ENCODE results near the gene DMD. TPM values are rescaled to one million over a fixed set of nuclear protein-coding genes. Genes with fewer than 3 reads are reported as not detected.

The DMD gene
- total RNA-seq, 1 donor, result 32.4 TPM

DNA sequence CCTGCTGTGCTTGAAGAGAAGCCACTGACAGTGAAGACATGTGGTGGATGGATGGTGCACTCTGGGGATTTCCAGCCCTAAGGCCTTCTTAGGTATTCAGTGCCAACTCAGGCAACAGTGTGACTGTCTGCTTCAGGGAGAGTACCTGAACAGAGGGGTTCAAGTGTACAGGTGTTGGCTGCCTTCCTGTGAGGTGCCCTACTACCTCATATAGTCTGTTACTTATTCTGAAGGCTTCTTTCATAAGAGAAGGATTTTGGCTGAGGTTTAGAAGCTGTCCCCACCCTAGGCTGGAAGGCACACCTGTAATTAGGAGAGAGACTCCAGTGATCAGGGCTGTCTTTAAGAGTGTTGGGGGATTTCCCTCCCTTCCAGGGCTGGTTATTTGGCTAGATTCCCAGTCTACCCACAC lies 2141.3 kb downstream of the DMD start:
- no peak for TF ChIP-seq CTCF (IDR thresholded peaks at IDR 0.05; ENCODE audit: insufficient read depth, low read depth, low read length)
- no peak for DNase-seq (ENCODE audit: low read depth)
- no peak overlapping the region for H3K4me3 ChIP-seq (ENCODE audit: low read depth, low read length)

Small RNA genes lying within 50 kb of the gene (small RNA-seq; reads per million reads assigned to genes)
- not detected for gene MIR3915
- not detected for gene MIR548F5
- gene RNA5SP501, result not detected
- gene RNU6-894P, result not detected
